Measurements from ENCODE around the gene SMOC2. TPM values are rescaled to one million over a fixed set of nuclear protein-coding genes. Genes with fewer than 3 reads are reported as not detected.

SMOC2 gene
- total and polyA plus RNA-seq, 2 of the 4 experiments (the other 2 are of a cell fraction): not detected

- no peak overlapping the region for H3K23ac ChIP-seq (ENCODE audit: low read depth, low read length)
- H3K36me3 ChIP-seq (ENCODE audit: control insufficient read depth, insufficient read depth, low read length): no peaks in the 10 kb centered on the region
- CTCF ChIA-PET: no interaction called here
- H3K4me3 ChIP-seq (ENCODE audit: insufficient read depth, low read depth, low read length): no peak overlapping the region
- no peak overlapping the region for H2BK15ac ChIP-seq (ENCODE audit: low read depth, low read length)
- POLR2A ChIA-PET (ENCODE audit: unreplicated experiment): no interaction called here
- no peak overlapping the region for H3K4me2 ChIP-seq (ENCODE audit: low read depth, low read length)
- no peak overlapping the region for H4K8ac ChIP-seq (ENCODE audit: low read depth in 2 of 2, low read length in 2 of 2)
- H2AFZ ChIP-seq (replicated peaks; ENCODE audit: low read length, poor library complexity): no peak overlapping the region
- H2BK120ac ChIP-seq (ENCODE audit: low read depth, low read length): no peak overlapping the region
- no peaks in the 10 kb centered on the region for H3K27me3 ChIP-seq (ENCODE audit: control insufficient read depth, insufficient read depth, low read length)
- H4K20me1 ChIP-seq (ENCODE audit: insufficient read depth, low read length): no peaks in the 10 kb centered on the region
- dilution Hi-C loops (cut with HindIII; ENCODE audit: low sequenced_read_pairs, unreplicated experiment) (no loop called here), in situ Hi-C loops (cut with MboI; ENCODE audit: low sequenced_read_pairs) (no loop called here), intact Hi-C loops (cut with micrococcal nuclease) (no loop called here)
- no peaks in the 10 kb centered on the region for H3K79me1 ChIP-seq (ENCODE audit: low read depth in 1 of 2, low read length in 2 of 2)
- BruUV-seq (replicated peaks): no TSS peak
- TF ChIP-seq MAZ (IDR thresholded peaks at IDR 0.05; ENCODE audit: borderline replicate concordance, low read depth, low read length) (no peak), BHLHE40 (IDR thresholded peaks at IDR 0.05; ENCODE audit: low read depth, low read length) (no peak), CTCF (conservative IDR thresholded peaks at IDR 0.05; ENCODE audit: low read depth, low read length) (no peak), CEBPB (IDR thresholded peaks at IDR 0.05; ENCODE audit: low read depth, low read length) (no peak)
- no peak overlapping the region for H3K4ac ChIP-seq (ENCODE audit: low read depth, low read length)
- no peak overlapping the region for H2BK20ac ChIP-seq (ENCODE audit: low read depth, low read length)
- H3K27ac ChIP-seq (ENCODE audit: insufficient read depth, low read length): no peak overlapping the region
- no peak for DNase-seq
- H4K5ac ChIP-seq (ENCODE audit: low read depth, low read length): no peak overlapping the region
- H3K14ac ChIP-seq (replicated peaks; ENCODE audit: low read depth, low read length): no peak overlapping the region
- peaks cover 48% of the 10 kb centered on the region for H3K9me3 ChIP-seq (ENCODE audit: control insufficient read depth, insufficient read depth, low read length)
- no peak overlapping the region for H3K9ac ChIP-seq (ENCODE audit: low read depth, low read length)
- no peaks in the 10 kb centered on the region for H3K4me1 ChIP-seq (ENCODE audit: control insufficient read depth, insufficient read depth, low read length)
- H3K9me1 ChIP-seq (ENCODE audit: insufficient read depth, low read length): no peaks in the 10 kb centered on the region
- ATAC-seq (ENCODE audit: low read depth): no peak
- no peak overlapping the region for H3K18ac ChIP-seq (ENCODE audit: low read depth, low read length)
- H2AK5ac ChIP-seq (ENCODE audit: low read depth, low read length): no peak overlapping the region
- no peak overlapping the region for H4K91ac ChIP-seq (ENCODE audit: insufficient read depth, low read depth, low read length)
- no peak overlapping the region for H3K56ac ChIP-seq (ENCODE audit: extremely low read depth, insufficient read depth, low read length)
- H2AK9ac ChIP-seq (replicated peaks; ENCODE audit: low read depth, low read length, poor library complexity): no peak overlapping the region
- 17% methylated on average over 2 of the region's 7 CpGs; no CpG with 5 or more reads in 1 of the 2 experiments for WGBS, 2 experiments (ENCODE audit: extremely low coverage in 2 of 2, insufficient read length in 1 of 2)
- H2BK5ac ChIP-seq (ENCODE audit: low read depth, low read length, poor library complexity, severe bottlenecking): no peak overlapping the region
Measured at GRCh38 chr6:168716581-168716980, 275.6 kb downstream of the SMOC2 start.

Data from IMR-90 (cell line).